WERI-Rb-1 (cell line): ENCODE data around the gene HOXB6.

ENCODE experiments used
- DNase-seq: peaks from one replicate; pipeline ENCODE4 v3.0.0-alpha.2; 2020
- H3K27ac ChIP-seq: fragments of 250-450 bp; sonication (Bioruptor Pico); 2 replicates; pipeline ENCODE4 v1.5.1; 2020; ENCODE audit warnings: mild to moderate bottlenecking, moderate library complexity
- H3K27me3 ChIP-seq: fragments of 250-450 bp; sonication (Bioruptor Pico); 2 replicates; pipeline ENCODE4 v1.5.1; 2021; ENCODE audit warnings: mild to moderate bottlenecking, low read depth, moderate library complexity; ENCODE audit not compliant: insufficient read depth, severe bottlenecking
- H3K36me3 ChIP-seq: fragments of 250-450 bp; sonication (Bioruptor Pico); 2 replicates; pipeline ENCODE4 v1.5.1; 2020; ENCODE audit warnings: mild to moderate bottlenecking, moderate library complexity
- H3K4me3 ChIP-seq: 2 replicates; pipeline ENCODE4 v1.5.1; 2011; ENCODE audit warnings: low read depth, mild to moderate bottlenecking, control low read depth, low read length
- H3K9me3 ChIP-seq: fragments of 250-450 bp; sonication (Bioruptor Pico); 2 replicates; pipeline ENCODE4 v1.5.1; 2021; ENCODE audit warnings: mild to moderate bottlenecking, moderate library complexity; ENCODE audit not compliant: severe bottlenecking
- CTCF ChIP-seq: IDR thresholded peaks from 2 replicates; pipeline ENCODE4 v1.5.1; 2011; ENCODE audit warnings: low read depth, mild to moderate bottlenecking, control low read depth, inconsistent platforms, low read length

HOXB6 gene

GRCh38 chr17:48603959-48604769 lies 622 bp downstream of the HOXB6 start:
- Histone ChIP-seq H3K9me3 (peaks cover 5% of the 10 kb centered on the region), H3K27ac (no peak overlapping the region), H3K36me3 (no peaks in the 10 kb centered on the region), H3K4me3 (peak overlapping the region; percentile 16), H3K27me3 (peaks cover 81% of the 10 kb centered on the region)
- no peak for DNase-seq
- 0 out of 2 replicates have a peak, but pooled peaks have one; percentile 6 for TF ChIP-seq CTCF

- Histone ChIP-seq H3K4me3 (no peak overlapping the region), H3K27ac (no peak overlapping the region), H3K9me3 (peaks cover 5% of the 10 kb centered on the region), H3K36me3 (no peaks in the 10 kb centered on the region), H3K27me3 (peaks cover 98% of the 10 kb centered on the region)
- DNase-seq = no peak
- no peak for TF ChIP-seq CTCF
These were observed 3.0 kb downstream of the HOXB6 start for GRCh38 chr17:48601539-48602425.

GRCh38 chr17:48601207-48601538 lies 3.6 kb downstream of the HOXB6 start:
- Histone ChIP-seq H3K36me3 (no peaks in the 10 kb centered on the region), H3K27me3 (peaks cover 98% of the 10 kb centered on the region), H3K9me3 (peaks cover 5% of the 10 kb centered on the region), H3K4me3 (no peak overlapping the region), H3K27ac (no peak overlapping the region)
- no peak for TF ChIP-seq CTCF
- DNase-seq = no peak

GRCh38 chr17:48600244-48601098 lies 4.3 kb downstream of the HOXB6 start:
- Histone ChIP-seq H3K4me3 (no peak overlapping the region), H3K36me3 (no peaks in the 10 kb centered on the region), H3K9me3 (peaks cover 5% of the 10 kb centered on the region), H3K27me3 (peaks cover 100% of the 10 kb centered on the region), H3K27ac (no peak overlapping the region)
- DNase-seq = no peak
- TF ChIP-seq CTCF = no peak

GRCh38 chr17:48599354-48599753 lies 5.4 kb downstream of the HOXB6 start:
- Histone ChIP-seq H3K4me3 (no peak overlapping the region), H3K27me3 (peaks cover 100% of the 10 kb centered on the region)

More at GRCh38 chr17:48599354-48599753, 5.4 kb downstream of the HOXB6 start:
- Histone ChIP-seq H3K9me3 (peaks cover 5% of the 10 kb centered on the region), H3K36me3 (no peaks in the 10 kb centered on the region), H3K27ac (no peak overlapping the region)
- TF ChIP-seq CTCF = no peak
- no peak for DNase-seq
